HCT116 (cell line): ENCODE measurements around the gene SUSD2. TPM values are rescaled to one million over a fixed set of nuclear protein-coding genes. Genes with fewer than 3 reads are reported as not detected.
"Not testable (repeated sequence)": the region's sequence is repeated elsewhere in the genome, so short reads cannot be mapped to it uniquely, and the experiment has no call there.

Source experiments
- ATAC-seq: fragments of 200-7000 bp; cut with Tn5 transposase; 2 replicates; pipeline ENCODE4 v1.9.1; 2020; ENCODE audit warnings: mild to moderate bottlenecking, moderate library complexity
- BruUV-seq: library from RNA; stranded (reverse); fragments of 400-500 nt; replicated peaks from 2 replicates; lab custom pipeline; 2021; lab: Mats Ljungman, UMichigan
- CTCF ChIA-PET: fragments of 300-600 bp; sonication (Branson Sonifier 250); formaldehyde crosslinking; loops from one replicate; lab custom pipeline; 2021; ENCODE audit warnings: antibody characterized with exemption; lab: Charles Lee
- POLR2A ChIA-PET: fragments of 300-600, 350-600 bp; sonication (Branson Sonifier 250); formaldehyde crosslinking; loops from one replicate; lab custom pipeline; 2021; ENCODE audit warnings: antibody characterized with exemption; lab: Charles Lee
- RAD21 ChIA-PET, 2 experiments: fragments of 300-600 bp; sonication (Branson Sonifier 250); formaldehyde crosslinking; loops; one replicate each; lab custom pipeline; 2023; ENCODE audit warnings: low total read pairs in 2 of 2; ENCODE audit not compliant: uncharacterized antibody in 2 of 2, unreplicated experiment in 2 of 2, low non-redundant PET in 1 of 2; lab: Charles Lee
- DNase-seq: peaks from one replicate; pipeline ENCODE4 v3.0.0-alpha.2; 2010; ENCODE audit warnings: low read depth, low spot score
- H2AFZ ChIP-seq: fragments of 200-600 bp; shearing (Covaris generic), sonication (generic); 2 replicates; pipeline ENCODE4 v1.6.1; 2017; ENCODE audit warnings: low read depth, mixed run types, mixed read lengths, antibody characterized with exemption, low read length; ENCODE audit not compliant: poor library complexity, severe bottlenecking
- H3K27ac ChIP-seq: 2 replicates; pipeline ENCODE4 v1.5.1; 2012; ENCODE audit warnings: low read depth, low read length
- H3K27me3 ChIP-seq: fragments of 200-600 bp; sonication (generic); 2 replicates; pipeline ENCODE4 v1.6.1; 2016; ENCODE audit warnings: mixed run types, low read length, mixed read lengths; ENCODE audit not compliant: insufficient read depth
- H3K36me3 ChIP-seq, 2 experiments: fragments of 200-500 bp in 1 of 2; fragments of 200-600 bp in 1 of 2; sonication (Bioruptor generic) in 1 of 2; sonication (generic) in 1 of 2; 2 replicates each; pipeline versions ENCODE4 v1.5.1 to v1.6.1; 2014 to 2016; ENCODE audit warnings: low read length in 2 of 2, inconsistent platforms in 1 of 2, mixed read lengths in 1 of 2, mixed run types in 1 of 2; ENCODE audit not compliant: insufficient read depth in 2 of 2, control insufficient read depth in 1 of 2
- H3K4me1 ChIP-seq, 2 experiments: fragments of 200-600 bp in 1 of 2; sonication (generic) in 1 of 2; 2 replicates each; pipeline versions ENCODE4 v1.5.1 to v1.6.1; 2012 to 2017; ENCODE audit warnings: low read length in 2 of 2, inconsistent platforms in 1 of 2, mild to moderate bottlenecking in 1 of 2, mixed read lengths in 1 of 2, mixed run types in 1 of 2, moderate library complexity in 1 of 2; ENCODE audit not compliant: insufficient read depth in 2 of 2, control insufficient read depth in 1 of 2
- H3K4me2 ChIP-seq: fragments of 200-600 bp; sonication (generic); 2 replicates; pipeline ENCODE4 v1.6.1; 2017; ENCODE audit warnings: mixed run types, low read length, mixed read lengths
- H3K4me3 ChIP-seq, 2 experiments: fragments of 200-600 bp in 1 of 2; sonication (generic) in 1 of 2; replicated peaks in 1 of 2; 2 replicates each; pipeline ENCODE4 v1.5.1; 2011 to 2016; ENCODE audit warnings: low read length in 2 of 2, control low read depth in 1 of 2, low read depth in 1 of 2, mild to moderate bottlenecking in 1 of 2, mixed read lengths in 1 of 2, mixed run types in 1 of 2
- H3K79me2 ChIP-seq: fragments of 200-600 bp; sonication (generic); 2 replicates; pipeline ENCODE4 v1.6.1; 2017; ENCODE audit warnings: mild to moderate bottlenecking, mixed run types, low read length, moderate library complexity, mixed read lengths; ENCODE audit not compliant: insufficient read depth
- H3K9ac ChIP-seq: fragments of 200-600 bp; sonication (generic); 2 replicates; pipeline ENCODE4 v1.6.1; 2016; ENCODE audit warnings: low read length, mixed read lengths
- H3K9me2 ChIP-seq: fragments of 200-600 bp; sonication (generic), shearing (Covaris generic); 2 replicates; pipeline ENCODE4 v1.6.1; 2017; ENCODE audit warnings: mixed run types, mild to moderate bottlenecking, moderate library complexity; ENCODE audit not compliant: insufficient read depth
- H3K9me3 ChIP-seq, 2 experiments: fragments of 200-500 bp in 1 of 2; fragments of 200-600 bp in 1 of 2; sonication (Bioruptor generic) in 1 of 2; sonication (generic) in 1 of 2; 2 replicates each; pipeline ENCODE4 v1.6.1; 2014 to 2017; ENCODE audit warnings: low read length in 2 of 2, mixed read lengths in 2 of 2, inconsistent platforms in 1 of 2, low read depth in 1 of 2, mild to moderate bottlenecking in 1 of 2, mixed run types in 1 of 2, moderate library complexity in 1 of 2; ENCODE audit not compliant: control insufficient read depth in 1 of 2, insufficient read depth in 1 of 2
- H4K20me1 ChIP-seq: fragments of 200-600 bp; sonication (generic), shearing (Covaris generic); 2 replicates; pipeline ENCODE4 v1.6.1; 2017; ENCODE audit warnings: mixed run types, mild to moderate bottlenecking, moderate library complexity; ENCODE audit not compliant: insufficient read depth
- CTCF ChIP-seq, 3 experiments: fragments of 200-600 bp in 1 of 3; sonication (generic) in 1 of 3; IDR thresholded peaks in 2 of 3; conservative IDR thresholded peaks in 1 of 3; 2 replicates each; pipeline ENCODE4 v1.5.1; 2012 to 2017; ENCODE audit warnings: low read depth in 2 of 3, low read length in 2 of 3, antibody characterized with exemption in 1 of 3, borderline replicate concordance in 1 of 3, control low read depth in 1 of 3, mild to moderate bottlenecking in 1 of 3, mixed read lengths in 1 of 3, mixed run types in 1 of 3, moderate library complexity in 1 of 3; ENCODE audit not compliant: insufficient read depth in 1 of 3
- EZH2 ChIP-seq: fragments of 200-600 bp; sonication (generic); IDR thresholded peaks from 2 replicates; pipeline ENCODE4 v1.6.1; 2017; ENCODE audit warnings: antibody characterized with exemption, mixed run types
- EZH2phosphoT487 ChIP-seq: fragments of 200-600 bp; IDR thresholded peaks from 2 replicates; pipeline ENCODE4 v1.6.1; 2018; ENCODE audit warnings: antibody characterized with exemption, borderline replicate concordance
- FOSL1 ChIP-seq: IDR thresholded peaks from 2 replicates; pipeline ENCODE4 v1.6.1; 2012; ENCODE audit warnings: low read depth
- RAD21 ChIP-seq: IDR thresholded peaks from 2 replicates; pipeline ENCODE4 v1.6.1; 2012; ENCODE audit warnings: low read depth, mild to moderate bottlenecking
- SIN3A ChIP-seq: IDR thresholded peaks from 2 replicates; pipeline ENCODE4 v1.6.1; 2012; ENCODE audit warnings: low read depth
- SP1 ChIP-seq: IDR thresholded peaks from 2 replicates; pipeline ENCODE4 v1.6.1; 2012; ENCODE audit warnings: low read depth
- intact Hi-C: fragments of 100-400 bp; cut with micrococcal nuclease; formaldehyde crosslinking; loops from 2 replicates; pipeline ENCODE4 v1.10.0; 2022
- total RNA-seq: library from RNA; stranded (reverse); gene quantifications from one replicate; pipeline ENCODE4 v1.2.1, GENCODE V29; 2021; ENCODE audit not compliant: unreplicated experiment
- TF ChIP-seq, protein P1 (sequence below): IDR thresholded peaks from 2 replicates; pipeline ENCODE4 v1.6.1; 2012
- TF ChIP-seq, protein P2 (sequence below): IDR thresholded peaks from 2 replicates; pipeline ENCODE4 v1.6.1; 2012

Gene SUSD2
- total RNA-seq, 1 experiment from 2014 or later: 6.6 TPM

GRCh38 chr22:24203856-24204255, 22.6 kb downstream of the SUSD2 start:
- H3K27me3 ChIP-seq, H3K4me3 ChIP-seq, H3K9me2 ChIP-seq, H3K79me2 ChIP-seq, H3K9me3 ChIP-seq, ATAC-seq, RAD21 ChIA-PET, H4K20me1 ChIP-seq, BruUV-seq, DNase-seq, H3K36me3 ChIP-seq, H3K9ac ChIP-seq, intact Hi-C loops: not testable (repeated sequence)
- Histone ChIP-seq H3K4me2 (peak overlapping the region; percentile 90; the same call in 1 of the 2 replicates), H2AFZ (peak overlapping the region; percentile 12), H3K27ac (peak overlapping the region; percentile 100), H3K4me1 (peaks cover 88 to 94% of the 10 kb centered on the region in 2 experiments)
- ChIA-PET CTCF (interaction anchor here (1.2 kb wide), 1 partner anchor 27 kb away, joined by 3 read pairs; no protein-coding TSS in a partner anchor), POLR2A (interaction anchor here (0.7 to 2.8 kb wide), 3 partner anchors 11 to 306 kb away, joined by 3 to 8 read pairs (median 4); no protein-coding TSS in a partner anchor)
- TF ChIP-seq FOSL1 (peak; percentile 25; the same call in 1 of the 2 replicates), SP1 (peak; percentile 20; the same call in 1 of the 2 replicates)

- H3K9me2 ChIP-seq: no peaks in the 10 kb centered on the region
- peak overlapping the region; percentile 55 for H3K4me2 ChIP-seq
- peaks cover 92 to 99% of the 10 kb centered on the region in 2 experiments for H3K4me1 ChIP-seq
- ChIA-PET POLR2A (interaction anchor here (1.4 to 2.8 kb wide), 2 partner anchors 9 kb away, joined by 4 to 8 read pairs; no protein-coding TSS in a partner anchor), RAD21 (interaction anchor here (0.6 to 1.6 kb wide), 2 partner anchors 16 to 26 kb away, joined by 4 to 5 read pairs; no protein-coding TSS in a partner anchor), CTCF (interaction anchor here (1.0 to 1.8 kb wide), 6 partner anchors 9 to 42 kb away, joined by 3 to 11 read pairs (median 4); no protein-coding TSS in a partner anchor)
- TF ChIP-seq, protein P1, sequence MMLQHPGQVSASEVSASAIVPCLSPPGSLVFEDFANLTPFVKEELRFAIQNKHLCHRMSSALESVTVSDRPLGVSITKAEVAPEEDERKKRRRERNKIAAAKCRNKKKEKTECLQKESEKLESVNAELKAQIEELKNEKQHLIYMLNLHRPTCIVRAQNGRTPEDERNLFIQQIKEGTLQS: no peak
- TF ChIP-seq, protein P2, sequence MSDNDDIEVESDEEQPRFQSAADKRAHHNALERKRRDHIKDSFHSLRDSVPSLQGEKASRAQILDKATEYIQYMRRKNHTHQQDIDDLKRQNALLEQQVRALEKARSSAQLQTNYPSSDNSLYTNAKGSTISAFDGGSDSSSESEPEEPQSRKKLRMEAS: peak; percentile 35; the same call in 1 of the 2 replicates
- TF ChIP-seq RAD21 (peak; percentile 33; the same call in 1 of the 2 replicates), EZH2phosphoT487 (no peak), CTCF (IDR thresholded peaks at IDR 0.05 in 2 of 3, conservative IDR thresholded peaks at IDR 0.05 in 1 of 3; ENCODE audit: borderline replicate concordance in 1 of 3, insufficient read depth in 1 of 3, low read depth in 2 of 3, low read length in 2 of 3) (peak; percentile 5 to 42 (median 8); a peak in 2 of 6 replicates), EZH2 (no peak), FOSL1 (0 out of 2 replicates have a peak, but pooled peaks have one; percentile 10), SIN3A (no peak)
- intact Hi-C loops: no loop called here
- no peak overlapping the region for H3K4me3 ChIP-seq
- DNase-seq (no peak), ATAC-seq (no peak)
- no peaks in the 10 kb centered on the region for H3K79me2 ChIP-seq
- no peaks in the 10 kb centered on the region for H3K27me3 ChIP-seq
- no peaks in the 10 kb centered on the region for H4K20me1 ChIP-seq
- peak overlapping the region; percentile 100 for H3K27ac ChIP-seq
- BruUV-seq: no TSS peak
- H3K9me3 ChIP-seq: no peaks in the 10 kb centered on the region
- no peaks in the 10 kb centered on the region for H3K36me3 ChIP-seq
- H2AFZ ChIP-seq: peak overlapping the region; percentile 19
- H3K9ac ChIP-seq: peak overlapping the region; percentile 42
Measured at GRCh38 chr22:24205438-24206195, 24.3 kb downstream of the SUSD2 start.
